OCI-LY7 (cell line): ENCODE data around the gene THAP8.

Experiments used
- CTCF ChIP-seq: fragments of 200-600 bp; sonication (generic); conservative IDR thresholded peaks from 2 replicates; pipeline ENCODE4 v1.5.1; 2014; ENCODE audit warnings: mild to moderate bottlenecking, antibody characterized with exemption, low read length, moderate library complexity, mixed read lengths
- EZH2phosphoT487 ChIP-seq: fragments of 200-600 bp; sonication (generic); IDR thresholded peaks from 2 replicates; pipeline ENCODE4 v1.6.1; 2018; ENCODE audit warnings: low read depth, borderline replicate concordance, mild to moderate bottlenecking, mixed run types, antibody characterized with exemption, low read length, moderate library complexity, mixed read lengths

- TF ChIP-seq CTCF (no peak), EZH2phosphoT487 (no peak)
Measured at GRCh38 chr19:36013280-36014011, 40.6 kb downstream of the THAP8 start.
